Measurements from ENCODE around the gene MKI67. TPM values are rescaled to one million over a fixed set of nuclear protein-coding genes. Genes with fewer than 3 reads are reported as not detected.
"Not testable (repeated sequence)": the region's sequence is repeated elsewhere in the genome, so short reads cannot be mapped to it uniquely, and the experiment has no call there.

The MKI67 gene
- total and polyA plus RNA-seq, 2 experiments from 2014 or later, result 7.9 to 63.6 TPM

DNA sequence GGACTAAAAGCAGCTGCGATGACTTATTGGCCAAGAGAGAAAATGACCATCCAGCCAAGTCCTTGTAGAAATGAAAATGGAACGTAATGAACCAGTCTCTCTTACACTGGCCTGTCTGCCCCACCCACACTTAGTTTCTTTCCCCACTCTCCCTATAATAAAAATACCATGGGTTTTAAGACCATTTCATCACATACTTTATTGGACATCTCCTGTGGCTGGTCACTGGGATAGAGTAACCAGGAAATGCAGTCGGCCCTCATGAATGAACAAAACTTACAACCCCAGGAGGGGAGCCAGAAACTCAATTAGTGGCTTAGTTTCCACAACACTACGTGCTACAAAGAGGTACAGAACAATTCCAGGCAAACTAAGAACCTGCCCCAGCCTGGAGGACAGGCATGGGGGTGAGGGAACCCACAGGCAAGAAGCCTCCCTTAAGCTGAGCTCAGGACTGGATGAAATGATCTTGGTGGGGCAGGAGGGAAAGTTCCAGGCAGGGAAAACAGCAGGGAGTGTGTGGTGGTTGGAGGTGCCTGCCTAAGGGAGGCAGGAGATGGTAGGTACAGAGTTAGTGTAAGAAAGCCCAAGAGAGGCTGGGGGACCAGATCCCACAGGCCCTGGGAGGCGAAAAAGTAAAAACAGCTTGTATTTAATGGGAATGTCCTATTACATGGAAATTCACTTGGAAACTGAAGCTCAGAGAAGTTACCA is 29.6 kb downstream of the MKI67 start:
- Histone ChIP-seq H3K4me3 (no peak overlapping the region), H3K4me1 (ENCODE audit: low read depth) (no peaks in the 10 kb centered on the region), H3K36me3 (peaks cover 9% of the 10 kb centered on the region), H3K27me3 (no peaks in the 10 kb centered on the region), H3K27ac (no peak overlapping the region), H3K9me3 (ENCODE audit: low read depth) (no peaks in the 10 kb centered on the region)
- TF ChIP-seq, protein P1, sequence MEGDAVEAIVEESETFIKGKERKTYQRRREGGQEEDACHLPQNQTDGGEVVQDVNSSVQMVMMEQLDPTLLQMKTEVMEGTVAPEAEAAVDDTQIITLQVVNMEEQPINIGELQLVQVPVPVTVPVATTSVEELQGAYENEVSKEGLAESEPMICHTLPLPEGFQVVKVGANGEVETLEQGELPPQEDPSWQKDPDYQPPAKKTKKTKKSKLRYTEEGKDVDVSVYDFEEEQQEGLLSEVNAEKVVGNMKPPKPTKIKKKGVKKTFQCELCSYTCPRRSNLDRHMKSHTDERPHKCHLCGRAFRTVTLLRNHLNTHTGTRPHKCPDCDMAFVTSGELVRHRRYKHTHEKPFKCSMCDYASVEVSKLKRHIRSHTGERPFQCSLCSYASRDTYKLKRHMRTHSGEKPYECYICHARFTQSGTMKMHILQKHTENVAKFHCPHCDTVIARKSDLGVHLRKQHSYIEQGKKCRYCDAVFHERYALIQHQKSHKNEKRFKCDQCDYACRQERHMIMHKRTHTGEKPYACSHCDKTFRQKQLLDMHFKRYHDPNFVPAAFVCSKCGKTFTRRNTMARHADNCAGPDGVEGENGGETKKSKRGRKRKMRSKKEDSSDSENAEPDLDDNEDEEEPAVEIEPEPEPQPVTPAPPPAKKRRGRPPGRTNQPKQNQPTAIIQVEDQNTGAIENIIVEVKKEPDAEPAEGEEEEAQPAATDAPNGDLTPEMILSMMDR (IDR thresholded peaks at IDR 0.05; ENCODE audit: low read depth, low read length), result no peak
- no peak for DNase-seq (ENCODE audit: low read depth in 1 of 2, low spot score in 1 of 2)

DNA sequence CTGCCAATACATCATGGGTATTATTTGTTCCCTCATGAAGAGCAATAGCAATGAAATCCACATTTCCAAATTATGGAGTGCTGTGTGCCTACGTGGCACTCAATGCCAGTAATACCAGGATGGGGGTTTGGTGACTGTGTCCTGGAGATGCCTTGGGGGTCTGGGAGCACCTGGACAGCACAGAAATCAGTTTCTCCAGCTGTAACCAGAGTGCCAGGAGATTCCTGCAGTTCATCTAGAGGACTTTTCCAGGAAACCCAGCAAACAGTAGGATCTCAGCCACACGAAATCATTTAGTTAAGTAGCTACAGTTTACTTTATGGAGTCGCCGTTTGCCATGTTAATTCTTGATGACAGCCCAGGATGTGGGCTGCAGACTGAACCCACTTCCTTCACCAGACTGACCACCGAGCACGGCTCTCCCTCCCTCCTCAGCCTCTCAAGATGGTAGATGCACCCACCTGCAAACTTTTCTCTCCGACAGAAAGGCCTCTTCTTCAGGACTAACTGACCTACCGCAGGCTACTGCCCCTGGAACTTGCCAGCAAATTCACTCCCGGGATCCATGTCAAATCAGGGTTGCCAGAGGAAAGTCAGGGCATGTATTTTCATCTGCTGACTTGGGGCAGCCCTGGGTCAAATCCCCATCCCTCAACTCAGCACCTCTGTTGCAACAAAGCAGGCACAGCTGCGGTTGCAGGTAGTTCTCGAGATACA is 30.3 kb downstream of the MKI67 start:
- Histone ChIP-seq H3K9me3 (ENCODE audit: low read depth) (no peaks in the 10 kb centered on the region), H3K4me1 (ENCODE audit: low read depth) (no peaks in the 10 kb centered on the region), H3K36me3 (peaks cover 9% of the 10 kb centered on the region), H3K27ac (no peak overlapping the region), H3K27me3 (no peaks in the 10 kb centered on the region), H3K4me3 (no peak overlapping the region)
- TF ChIP-seq, protein P1 (IDR thresholded peaks at IDR 0.05; ENCODE audit: low read depth, low read length), result no peak
- DNase-seq (ENCODE audit: low read depth in 1 of 2, low spot score in 1 of 2), result no peak

DNA sequence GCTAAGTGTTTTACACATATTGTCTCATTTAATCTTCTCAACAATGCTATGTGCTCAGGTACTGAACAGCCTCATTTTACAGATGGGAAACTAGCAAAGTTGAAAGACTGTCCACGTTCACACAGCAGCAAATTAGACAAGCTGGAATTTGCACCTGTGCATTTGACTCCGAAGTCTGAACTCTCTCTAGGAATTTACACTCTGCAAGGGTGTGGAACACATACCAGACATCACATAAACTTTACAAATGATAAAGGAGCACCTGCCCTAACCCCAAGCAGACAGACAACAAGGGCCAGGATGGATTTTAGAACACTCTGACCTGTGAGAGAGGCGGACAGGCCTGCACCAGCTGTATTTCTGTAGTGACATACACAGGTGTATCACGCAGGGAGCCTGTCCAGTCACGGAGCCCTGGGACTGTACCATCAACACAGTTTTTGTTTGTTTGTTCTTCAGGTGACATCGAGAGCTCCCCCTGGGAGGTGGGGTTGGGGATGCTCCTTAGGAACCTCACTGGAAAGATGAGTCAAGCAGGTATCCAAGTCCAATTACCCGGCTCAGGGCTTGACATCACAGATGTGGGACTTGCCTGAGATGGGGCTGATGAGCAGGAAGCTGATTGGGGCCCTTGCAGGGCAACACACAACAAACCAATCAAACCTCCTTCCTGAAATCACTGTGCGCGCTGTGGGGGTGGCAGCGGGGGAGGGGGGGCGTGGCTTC is 31.0 kb downstream of the MKI67 start:
- TF ChIP-seq, protein P1 (IDR thresholded peaks at IDR 0.05; ENCODE audit: low read depth, low read length), result no peak
- Histone ChIP-seq H3K9me3 (ENCODE audit: low read depth) (no peaks in the 10 kb centered on the region), H3K4me3 (no peak overlapping the region), H3K4me1 (ENCODE audit: low read depth) (no peaks in the 10 kb centered on the region), H3K27ac (no peak overlapping the region), H3K27me3 (no peaks in the 10 kb centered on the region), H3K36me3 (peaks cover 9% of the 10 kb centered on the region)
- no peak for DNase-seq (ENCODE audit: low read depth in 1 of 2, low spot score in 1 of 2)

DNA sequence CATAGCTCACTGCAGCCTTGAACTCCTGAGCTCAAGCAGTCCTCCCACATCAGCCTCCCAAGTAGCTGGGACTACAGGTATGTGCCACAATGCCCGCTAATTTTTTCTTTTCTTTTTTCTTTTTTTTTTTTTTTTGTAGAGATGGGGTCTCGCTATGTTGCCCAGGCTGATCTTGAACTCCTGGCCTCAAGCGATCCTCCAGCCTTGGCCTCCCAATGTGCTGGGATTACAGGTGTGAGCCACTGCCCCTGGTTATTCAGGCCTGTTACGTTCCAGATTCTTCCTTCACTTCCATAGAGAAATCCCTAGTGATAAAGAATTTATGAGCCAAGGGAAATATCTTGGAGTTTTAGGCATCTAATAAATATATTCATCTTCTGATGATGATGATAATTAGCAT is 31.6 kb downstream of the MKI67 start:
- not testable (repeated sequence) for H3K4me3 ChIP-seq; H3K27me3 ChIP-seq; DNase-seq (ENCODE audit: low read depth in 1 of 2, low spot score in 1 of 2); H3K36me3 ChIP-seq; H3K4me1 ChIP-seq (ENCODE audit: low read depth); H3K27ac ChIP-seq; H3K9me3 ChIP-seq (ENCODE audit: low read depth)

DNA sequence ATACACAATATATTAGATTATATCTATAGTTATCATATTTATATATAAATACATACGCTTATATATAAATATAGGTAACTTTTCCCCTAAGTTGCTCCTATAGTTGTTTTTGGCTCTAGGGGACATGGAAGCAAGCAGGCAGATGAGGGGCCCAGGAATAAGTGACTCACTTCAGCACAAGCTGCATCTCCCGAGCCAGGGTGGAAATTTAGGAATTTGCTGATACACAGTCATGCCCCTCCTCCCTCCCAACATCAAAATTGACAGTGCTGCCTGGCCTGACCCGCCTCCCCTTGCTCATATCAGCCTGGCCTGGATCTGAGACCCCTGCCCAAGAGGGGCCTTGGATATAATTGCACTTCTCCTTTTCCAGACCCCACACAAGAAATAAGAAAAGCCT is 33.8 kb downstream of the MKI67 start:
- Histone ChIP-seq H3K9me3 (ENCODE audit: low read depth) (no peaks in the 10 kb centered on the region), H3K27me3 (no peaks in the 10 kb centered on the region), H3K4me1 (ENCODE audit: low read depth) (no peaks in the 10 kb centered on the region), H3K27ac (no peak overlapping the region), H3K4me3 (no peak overlapping the region), H3K36me3 (no peaks in the 10 kb centered on the region)
- TF ChIP-seq, protein P1 (IDR thresholded peaks at IDR 0.05; ENCODE audit: low read depth, low read length), result no peak
- peak in 1 of 2 donors; percentile 29 for DNase-seq (ENCODE audit: low read depth in 1 of 2, low spot score in 1 of 2)

Data from cardiac muscle cell (in vitro differentiated cells and primary cell).